HG03280 (cell line): ENCODE data around the gene PRDM12.

Source experiments
- ATAC-seq: cut with Tn5 transposase; IDR thresholded peaks from one replicate; pipeline ENCODE4 v1.9.1; 2021; ENCODE audit warnings: mild to moderate bottlenecking, moderate library complexity; ENCODE audit not compliant: unreplicated experiment

The PRDM12 gene

GRCh38 chr9:130635721-130636647 lies 28.4 kb upstream of the PRDM12 start:
- no peak for ATAC-seq

GRCh38 chr9:130636648-130637020 lies 27.8 kb upstream of the PRDM12 start:
- ATAC-seq = no peak

GRCh38 chr9:130638284-130639123 lies 25.9 kb upstream of the PRDM12 start:
- ATAC-seq = no peak

- no peak for ATAC-seq
Measured at GRCh38 chr9:130639124-130639765, 25.1 kb upstream of the PRDM12 start.

- no peak for ATAC-seq
Measured at GRCh38 chr9:130639866-130640555, 24.4 kb upstream of the PRDM12 start.

- ATAC-seq = no peak
Measured at GRCh38 chr9:130640681-130641080, 23.7 kb upstream of the PRDM12 start.

GRCh38 chr9:130642926-130643325 lies 21.5 kb upstream of the PRDM12 start:
- ATAC-seq = no peak

GRCh38 chr9:130651221-130651620 lies 13.2 kb upstream of the PRDM12 start:
- no peak for ATAC-seq

GRCh38 chr9:130651752-130652151 lies 12.6 kb upstream of the PRDM12 start:
- no peak for ATAC-seq

- no peak for ATAC-seq
Measured at GRCh38 chr9:130654879-130655278, 9.5 kb upstream of the PRDM12 start.

GRCh38 chr9:130658893-130659698 lies 5.3 kb upstream of the PRDM12 start:
- ATAC-seq = no peak

- no peak for ATAC-seq
Measured at GRCh38 chr9:130659699-130660248, 4.6 kb upstream of the PRDM12 start.

- ATAC-seq = no peak
Measured at GRCh38 chr9:130660326-130660682, 4.1 kb upstream of the PRDM12 start.

GRCh38 chr9:130660683-130661450 lies 3.5 kb upstream of the PRDM12 start:
- ATAC-seq = no peak

GRCh38 chr9:130661451-130662098 lies 2.8 kb upstream of the PRDM12 start:
- ATAC-seq = no peak

GRCh38 chr9:130662099-130662969 lies 2.1 kb upstream of the PRDM12 start:
- no peak for ATAC-seq

GRCh38 chr9:130662970-130663257 lies 1.5 kb upstream of the PRDM12 start:
- ATAC-seq = no peak
